CD4-positive, alpha-beta memory T cell (primary cell): ENCODE data around the gene ZFHX3. TPM values are rescaled to one million over a fixed set of nuclear protein-coding genes. Genes with fewer than 3 reads are reported as not detected.

Experiments used
- CTCF ChIA-PET: fragments of 350-600 bp; sonication (Branson Sonifier 250); formaldehyde crosslinking; loops from one replicate; lab custom pipeline; 2021; ENCODE audit warnings: inconsistent platforms; ENCODE audit not compliant: partially characterized antibody; lab: Charles Lee
- POLR2A ChIA-PET: fragments of 350-600 bp; sonication (Branson Sonifier 250); formaldehyde crosslinking; loops from one replicate; lab custom pipeline; 2021; ENCODE audit not compliant: partially characterized antibody; lab: Charles Lee
- DNase-seq, 5 donors: peaks; one replicate each; pipeline versions ENCODE4 v3.0.0 to v3.0.0-alpha.2; 2020 to 2022; ENCODE audit warnings: mixed read lengths in 1 of 5
- H3K27ac ChIP-seq: one replicate; pipeline ENCODE4 v1.7.0; 2013; ENCODE audit warnings: low read depth, low read length
- H3K27me3 ChIP-seq: 2 replicates; pipeline ENCODE4 v1.7.0; 2013; ENCODE audit warnings: mild to moderate bottlenecking, low read length, moderate library complexity; ENCODE audit not compliant: insufficient read depth
- H3K36me3 ChIP-seq: 2 replicates; pipeline ENCODE4 v1.7.0; 2013; ENCODE audit warnings: mild to moderate bottlenecking, low read length, moderate library complexity; ENCODE audit not compliant: insufficient read depth
- H3K4me1 ChIP-seq: 2 replicates; pipeline ENCODE4 v1.7.0; 2013; ENCODE audit warnings: mild to moderate bottlenecking, low read length, moderate library complexity; ENCODE audit not compliant: insufficient read depth
- H3K4me3 ChIP-seq, 2 donors: one replicate each; pipeline ENCODE4 v1.7.0; 2013; ENCODE audit warnings: low read length in 2 of 2, mild to moderate bottlenecking in 1 of 2
- H3K9me3 ChIP-seq, 2 donors: one replicate each; pipeline ENCODE4 v1.7.0; 2013; ENCODE audit warnings: low read length in 2 of 2, control low read depth in 1 of 2; ENCODE audit not compliant: control insufficient read depth in 1 of 2
- H3K27ac Mint-ChIP-seq, 7 donors: one replicate each; pipeline ENCODE4 v1.8.0; 2020 to 2021; ENCODE audit warnings: mixed read lengths in 7 of 7, mild to moderate bottlenecking in 6 of 7, inconsistent platforms in 3 of 7, moderate library complexity in 3 of 7
- H3K27me3 Mint-ChIP-seq, 2 donors: one replicate each; pipeline ENCODE4 v1.8.0; 2020 to 2021; ENCODE audit warnings: mixed read lengths in 2 of 2
- H3K36me3 Mint-ChIP-seq, 2 donors: one replicate each; pipeline ENCODE4 v1.8.0; 2020 to 2021; ENCODE audit warnings: mixed read lengths in 2 of 2, inconsistent platforms in 1 of 2, mild to moderate bottlenecking in 1 of 2
- H3K4me1 Mint-ChIP-seq, 4 donors: one replicate each; pipeline ENCODE4 v1.8.0; 2020 to 2021; ENCODE audit warnings: mixed read lengths in 4 of 4, mild to moderate bottlenecking in 1 of 4
- H3K4me3 Mint-ChIP-seq, 8 donors: one replicate each; pipeline ENCODE4 v1.8.0; 2020 to 2021; ENCODE audit warnings: mixed read lengths in 8 of 8, mild to moderate bottlenecking in 7 of 8, moderate library complexity in 6 of 8, inconsistent platforms in 3 of 8
- H3K9me3 Mint-ChIP-seq, 8 donors: one replicate each; pipeline ENCODE4 v1.8.0; 2020 to 2021; ENCODE audit warnings: mixed read lengths in 8 of 8, mild to moderate bottlenecking in 5 of 8, inconsistent platforms in 3 of 8, moderate library complexity in 1 of 8
- intact Hi-C: fragments of 100-400 bp; cut with micrococcal nuclease; formaldehyde crosslinking; loops from one replicate; pipeline ENCODE4 v1.15.1; 2023
- polyA plus RNA-seq, 2 donors: library from polyadenylated mRNA; unstranded; fragments of 300-500 nt; fragmentation: Illumina TruSeq; gene quantifications; one replicate each; pipeline ENCODE4 v1.2.3, GENCODE V29; 2021
- total RNA-seq, 2 experiments: library from RNA; stranded (reverse); gene quantifications; one replicate each; pipeline ENCODE4 v1.2.3, GENCODE V29; 2021

Gene ZFHX3
- total and polyA plus RNA-seq, 4 experiments from 2014 or later, result 0.01 to 0.99 (median 0.36) TPM

DNA sequence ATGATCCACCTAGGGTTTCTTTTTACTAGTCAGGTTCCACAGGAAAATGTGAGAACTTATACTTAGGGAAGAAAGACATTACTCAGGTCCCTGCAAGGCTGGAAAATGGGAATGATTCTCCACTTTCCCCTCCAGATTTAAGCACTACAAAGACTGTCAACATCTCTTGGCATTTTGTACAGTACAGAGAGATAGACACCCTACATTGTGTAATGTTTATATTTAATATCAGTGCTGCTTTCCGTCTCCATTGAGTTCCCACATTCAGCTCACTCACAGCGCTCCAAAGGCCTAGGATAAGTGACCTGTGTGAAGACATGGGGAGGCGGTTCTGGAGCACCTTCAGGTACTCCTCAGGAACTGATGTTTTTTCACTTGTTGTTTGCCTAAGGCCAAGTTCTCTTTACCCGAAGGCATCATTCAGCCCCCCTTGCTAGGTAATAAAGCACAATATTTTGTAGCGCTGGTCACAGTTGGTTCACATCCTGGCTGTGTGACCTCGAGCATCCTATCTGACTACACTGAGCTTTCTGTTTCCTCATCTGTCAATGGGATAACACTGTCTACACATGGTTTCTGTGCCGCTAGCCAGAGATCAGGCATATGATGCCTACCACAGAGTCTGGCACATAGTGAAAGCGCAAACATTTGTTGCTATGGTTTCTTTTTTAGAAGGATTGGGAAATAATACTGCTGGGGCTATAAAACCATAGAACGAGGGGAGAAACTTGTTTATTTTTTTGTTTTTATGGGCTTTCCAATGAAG lies 226.6 kb downstream of the ZFHX3 start:
- POLR2A ChIA-PET, result no interaction called here
- H3K27me3 Mint-ChIP-seq, result peaks cover 0 to 1% of the 10 kb centered on the region in 2 donors
- no peaks in the 10 kb centered on the region for H3K27me3 ChIP-seq
- H3K4me3 Mint-ChIP-seq, result no peak overlapping the region
- no peak overlapping the region for H3K27ac ChIP-seq
- H3K27ac Mint-ChIP-seq, result no peak overlapping the region
- intact Hi-C loops, result no loop called here
- peaks cover 0 to 1% (median 0%) of the 10 kb centered on the region in 8 donors for H3K9me3 Mint-ChIP-seq
- H3K9me3 ChIP-seq, result no peaks in the 10 kb centered on the region
- H3K4me1 Mint-ChIP-seq, result no peaks in the 10 kb centered on the region
- no peak overlapping the region for H3K4me3 ChIP-seq
- H3K36me3 Mint-ChIP-seq, result no peaks in the 10 kb centered on the region
- no peak for DNase-seq
- H3K4me1 ChIP-seq, result no peaks in the 10 kb centered on the region
- no peaks in the 10 kb centered on the region for H3K36me3 ChIP-seq
- CTCF ChIA-PET, result interaction anchor here (2.1 kb wide), 1 partner anchor 11 kb away, joined by 8 read pairs; no protein-coding TSS in a partner anchor

- no peaks in the 10 kb centered on the region for H3K4me1 Mint-ChIP-seq
- Histone ChIP-seq H3K4me1 (no peaks in the 10 kb centered on the region), H3K36me3 (no peaks in the 10 kb centered on the region), H3K9me3 (no peaks in the 10 kb centered on the region), H3K27ac (no peak overlapping the region), H3K27me3 (no peaks in the 10 kb centered on the region), H3K4me3 (no peak overlapping the region)
- CTCF ChIA-PET, result interaction anchor here (3.3 kb wide), 1 partner anchor 13 kb away, joined by 35 read pairs; no protein-coding TSS in a partner anchor
- no peak overlapping the region for H3K4me3 Mint-ChIP-seq
- intact Hi-C loops, result no loop called here
- H3K27me3 Mint-ChIP-seq, result peaks cover 0 to 1% of the 10 kb centered on the region in 2 donors
- H3K36me3 Mint-ChIP-seq, result no peaks in the 10 kb centered on the region
- H3K27ac Mint-ChIP-seq, result no peak overlapping the region
- DNase-seq, result no peak
- peaks cover 0 to 3% (median 0%) of the 10 kb centered on the region in 8 donors for H3K9me3 Mint-ChIP-seq
- POLR2A ChIA-PET, result no interaction called here
These were observed 228.6 kb downstream of the ZFHX3 start for GRCh38 chr16:72819345-72819744.

- Histone ChIP-seq H3K4me1 (no peaks in the 10 kb centered on the region), H3K27me3 (no peaks in the 10 kb centered on the region), H3K9me3 (no peaks in the 10 kb centered on the region), H3K4me3 (no peak overlapping the region), H3K36me3 (no peaks in the 10 kb centered on the region), H3K27ac (no peak overlapping the region)
- CTCF ChIA-PET, result interaction anchor here (0.9 to 3.3 kb wide), 2 partner anchors 11 to 14 kb away, joined by 3 to 35 read pairs; no protein-coding TSS in a partner anchor
- Mint-ChIP-seq H3K27ac (no peak overlapping the region), H3K36me3 (no peaks in the 10 kb centered on the region), H3K4me1 (no peaks in the 10 kb centered on the region), H3K9me3 (peaks cover 0 to 3% (median 0%) of the 10 kb centered on the region in 8 donors), H3K4me3 (no peak overlapping the region), H3K27me3 (peaks cover 0 to 1% of the 10 kb centered on the region in 2 donors)
- DNase-seq, result no peak
- intact Hi-C loops, result no loop called here
- POLR2A ChIA-PET, result no interaction called here
These were observed 229.6 kb downstream of the ZFHX3 start for GRCh38 chr16:72818236-72818845.

DNA sequence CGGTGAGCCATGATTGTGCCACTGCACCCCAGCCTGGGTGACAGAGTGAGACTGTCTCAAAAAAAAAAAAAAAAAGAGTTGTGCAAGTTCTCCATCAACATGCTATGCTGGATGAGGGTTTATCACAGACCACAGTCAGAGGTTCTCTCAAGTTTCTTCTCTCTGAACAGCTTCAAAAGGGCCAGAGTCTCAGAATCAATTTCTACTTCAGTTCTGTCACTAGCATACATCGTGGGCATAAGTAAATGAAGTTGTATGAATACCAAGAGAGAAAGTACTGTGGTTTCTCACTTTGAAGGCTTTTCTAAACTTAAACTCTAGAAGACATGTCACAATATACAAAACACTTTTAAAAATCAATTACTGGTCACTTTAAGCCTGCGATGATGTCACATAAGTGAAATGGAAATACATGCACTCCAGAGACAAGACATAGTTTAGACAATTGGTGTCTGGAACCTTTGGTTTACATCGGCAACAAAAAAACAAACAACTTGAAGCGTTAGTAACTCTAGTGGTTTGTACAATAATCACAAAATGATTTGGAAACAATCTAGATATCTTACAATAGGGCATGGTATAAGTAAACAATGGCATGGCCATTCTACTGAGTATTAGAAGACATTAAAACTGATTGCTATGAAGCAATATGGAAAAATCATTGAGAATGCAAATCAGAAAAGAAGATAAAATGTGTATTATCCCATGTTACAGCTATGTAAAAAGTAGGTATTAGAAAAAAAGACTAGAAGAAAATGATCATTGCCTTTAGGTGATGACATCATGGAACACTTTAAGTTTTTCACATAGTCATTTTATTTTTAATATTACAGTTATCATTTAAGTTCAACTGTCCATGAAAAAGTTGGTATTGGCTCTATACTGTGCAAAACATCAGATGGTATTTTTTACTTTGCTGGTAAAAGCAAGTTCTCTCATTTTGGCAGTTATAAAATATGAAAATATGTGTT lies 232.3 kb downstream of the ZFHX3 start:
- Histone ChIP-seq H3K36me3 (no peaks in the 10 kb centered on the region), H3K27me3 (no peaks in the 10 kb centered on the region), H3K27ac (no peak overlapping the region), H3K4me3 (no peak overlapping the region), H3K4me1 (no peaks in the 10 kb centered on the region), H3K9me3 (no peaks in the 10 kb centered on the region)
- intact Hi-C loops, result no loop called here
- POLR2A ChIA-PET, result no interaction called here
- Mint-ChIP-seq H3K4me3 (no peak overlapping the region), H3K9me3 (peaks cover 0 to 3% (median 0%) of the 10 kb centered on the region in 8 donors), H3K27ac (no peak overlapping the region), H3K4me1 (no peaks in the 10 kb centered on the region), H3K27me3 (peaks cover 0 to 1% of the 10 kb centered on the region in 2 donors), H3K36me3 (no peaks in the 10 kb centered on the region)
- no peak for DNase-seq
- CTCF ChIA-PET, result interaction anchor here (1.7 kb wide), 1 partner anchor 18 kb away, joined by 7 read pairs; no protein-coding TSS in a partner anchor

- intact Hi-C loops, result no loop called here
- ChIA-PET CTCF (interaction anchor here (1.2 kb wide), 1 partner anchor 18 kb away, joined by 4 read pairs; no protein-coding TSS in a partner anchor), POLR2A (no interaction called here)
- H3K27ac Mint-ChIP-seq, result no peak overlapping the region
- no peak for DNase-seq
- H3K4me1 Mint-ChIP-seq, result no peaks in the 10 kb centered on the region
- H3K9me3 Mint-ChIP-seq, result peaks cover 0 to 3% (median 0%) of the 10 kb centered on the region in 8 donors
- no peak overlapping the region for H3K4me3 Mint-ChIP-seq
- no peaks in the 10 kb centered on the region for H3K36me3 Mint-ChIP-seq
- H3K27me3 Mint-ChIP-seq, result peaks cover 0 to 1% of the 10 kb centered on the region in 2 donors
- Histone ChIP-seq H3K9me3 (no peaks in the 10 kb centered on the region), H3K4me1 (no peaks in the 10 kb centered on the region), H3K36me3 (no peaks in the 10 kb centered on the region), H3K4me3 (no peak overlapping the region), H3K27me3 (no peaks in the 10 kb centered on the region), H3K27ac (no peak overlapping the region)
These were observed 233.7 kb downstream of the ZFHX3 start for GRCh38 chr16:72814226-72814625.

DNA sequence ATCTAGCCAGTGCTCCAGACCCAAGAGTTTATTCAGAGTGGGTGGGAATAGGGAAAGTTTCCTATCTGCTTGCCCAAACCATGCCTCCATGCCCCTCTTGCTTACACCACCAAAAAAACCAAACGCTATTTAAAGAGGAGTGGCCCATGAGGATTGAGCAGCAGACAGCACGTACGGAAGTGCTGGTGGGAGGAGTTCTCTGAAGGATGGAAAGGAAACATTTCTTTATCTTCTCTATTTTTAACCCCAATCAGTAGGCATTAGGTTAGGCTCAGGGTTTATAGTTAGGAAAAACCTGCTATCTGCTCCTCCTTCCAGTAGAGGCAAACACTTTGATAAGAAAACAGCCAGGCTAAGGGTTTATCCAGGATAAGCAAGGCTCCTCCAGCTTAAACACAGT lies 235.3 kb downstream of the ZFHX3 start:
- Mint-ChIP-seq H3K4me3 (no peak overlapping the region), H3K27ac (no peak overlapping the region), H3K27me3 (no peaks in the 10 kb centered on the region), H3K4me1 (no peaks in the 10 kb centered on the region), H3K9me3 (peaks cover 0 to 3% (median 0%) of the 10 kb centered on the region in 8 donors), H3K36me3 (no peaks in the 10 kb centered on the region)
- no peak overlapping the region for H3K27ac ChIP-seq
- no peaks in the 10 kb centered on the region for H3K36me3 ChIP-seq
- CTCF ChIA-PET, result no interaction called here
- no peaks in the 10 kb centered on the region for H3K9me3 ChIP-seq
- H3K4me1 ChIP-seq, result no peaks in the 10 kb centered on the region
- no peak for DNase-seq
- intact Hi-C loops, result no loop called here
- H3K27me3 ChIP-seq, result no peaks in the 10 kb centered on the region
- no peak overlapping the region for H3K4me3 ChIP-seq
- POLR2A ChIA-PET, result no interaction called here
